NB4 (cell line): ENCODE data around the gene GMIP.
"Not testable (repeated sequence)": the region's sequence is repeated elsewhere in the genome, so short reads cannot be mapped to it uniquely, and the experiment has no call there.

ENCODE experiments used
- DNase-seq: peaks from one replicate; pipeline ENCODE4 v3.0.0; 2010; ENCODE audit warnings: low read depth
- H3K4me3 ChIP-seq: one replicate; pipeline ENCODE4 v1.5.1; 2011; ENCODE audit warnings: mild to moderate bottlenecking, low read depth, low read length, moderate library complexity
- CTCF ChIP-seq: IDR thresholded peaks from one replicate; pipeline ENCODE4 v1.5.1; 2012; ENCODE audit warnings: low read depth, low read length
- MYC ChIP-seq: IDR thresholded peaks from 2 replicates; pipeline ENCODE4 v1.6.1; 2011; ENCODE audit warnings: low read depth, low read length
- POLR2A ChIP-seq: IDR thresholded peaks from 2 replicates; pipeline ENCODE4 v1.6.1; 2011; ENCODE audit warnings: mild to moderate bottlenecking; ENCODE audit not compliant: insufficient read length; ENCODE audit errors: extremely low read depth
- TF ChIP-seq, protein P1 (sequence below): IDR thresholded peaks from 2 replicates; pipeline ENCODE4 v1.6.1; 2011; ENCODE audit warnings: low read depth, low read length

GMIP gene, protein sequence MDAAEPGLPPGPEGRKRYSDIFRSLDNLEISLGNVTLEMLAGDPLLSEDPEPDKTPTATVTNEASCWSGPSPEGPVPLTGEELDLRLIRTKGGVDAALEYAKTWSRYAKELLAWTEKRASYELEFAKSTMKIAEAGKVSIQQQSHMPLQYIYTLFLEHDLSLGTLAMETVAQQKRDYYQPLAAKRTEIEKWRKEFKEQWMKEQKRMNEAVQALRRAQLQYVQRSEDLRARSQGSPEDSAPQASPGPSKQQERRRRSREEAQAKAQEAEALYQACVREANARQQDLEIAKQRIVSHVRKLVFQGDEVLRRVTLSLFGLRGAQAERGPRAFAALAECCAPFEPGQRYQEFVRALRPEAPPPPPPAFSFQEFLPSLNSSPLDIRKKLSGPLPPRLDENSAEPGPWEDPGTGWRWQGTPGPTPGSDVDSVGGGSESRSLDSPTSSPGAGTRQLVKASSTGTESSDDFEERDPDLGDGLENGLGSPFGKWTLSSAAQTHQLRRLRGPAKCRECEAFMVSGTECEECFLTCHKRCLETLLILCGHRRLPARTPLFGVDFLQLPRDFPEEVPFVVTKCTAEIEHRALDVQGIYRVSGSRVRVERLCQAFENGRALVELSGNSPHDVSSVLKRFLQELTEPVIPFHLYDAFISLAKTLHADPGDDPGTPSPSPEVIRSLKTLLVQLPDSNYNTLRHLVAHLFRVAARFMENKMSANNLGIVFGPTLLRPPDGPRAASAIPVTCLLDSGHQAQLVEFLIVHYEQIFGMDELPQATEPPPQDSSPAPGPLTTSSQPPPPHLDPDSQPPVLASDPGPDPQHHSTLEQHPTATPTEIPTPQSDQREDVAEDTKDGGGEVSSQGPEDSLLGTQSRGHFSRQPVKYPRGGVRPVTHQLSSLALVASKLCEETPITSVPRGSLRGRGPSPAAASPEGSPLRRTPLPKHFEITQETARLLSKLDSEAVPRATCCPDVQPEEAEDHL

DNA sequence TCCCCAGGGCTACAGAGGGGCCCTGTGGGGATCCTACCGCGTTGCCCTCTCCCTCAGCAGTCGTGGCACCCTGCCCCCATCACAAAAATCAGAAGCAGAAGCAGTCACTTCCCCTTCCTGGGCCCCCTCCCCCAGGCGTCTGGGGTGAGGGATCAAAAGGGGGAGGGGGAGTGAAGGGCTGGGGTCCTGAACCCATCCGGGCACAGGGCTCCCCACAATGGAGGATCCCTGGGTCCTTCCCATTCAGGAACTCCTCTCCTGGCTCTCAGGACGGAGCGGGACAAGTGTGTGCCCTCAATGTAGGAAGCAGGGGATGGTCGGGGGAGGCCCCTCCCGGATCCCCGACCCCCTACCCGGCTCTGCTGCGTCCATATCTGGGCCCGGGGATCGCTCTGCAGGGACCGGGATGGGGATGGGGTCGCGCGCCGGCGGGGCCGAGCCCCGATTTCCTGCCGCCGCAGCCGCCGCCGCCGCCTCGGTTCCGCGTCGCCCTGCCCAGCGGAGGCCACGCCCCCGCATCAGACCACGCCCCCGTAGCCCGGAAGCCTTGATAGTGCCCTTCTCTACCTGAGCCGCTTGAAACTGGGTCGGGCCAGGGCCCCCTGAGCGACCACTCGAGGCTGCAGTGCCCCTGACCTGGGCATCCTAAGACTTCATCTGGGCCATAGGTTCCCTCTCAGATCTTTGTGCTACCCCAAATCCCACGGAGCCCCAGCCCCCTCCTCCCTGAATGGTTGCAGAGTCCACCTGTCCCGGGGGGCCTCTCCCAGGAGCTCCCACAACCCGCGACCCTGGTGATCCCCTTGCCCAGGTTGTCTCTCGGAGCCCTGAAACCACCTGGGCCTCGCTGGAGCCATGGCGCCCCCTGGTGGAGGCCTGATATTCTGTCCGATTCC, at the start of gene GMIP:
Gene GMIP, minus strand, starts transcription at position 500 of the 896 bp plus-strand sequence. Its CDS starts 128 bp downstream, at position 372.
- H3K4me3 ChIP-seq = peak within 1 kb of the TSS; percentile 85
- TF ChIP-seq CTCF (peak; percentile 73), POLR2A (peak; percentile 14), MYC (peak; percentile 56)
- TF ChIP-seq, protein P1, sequence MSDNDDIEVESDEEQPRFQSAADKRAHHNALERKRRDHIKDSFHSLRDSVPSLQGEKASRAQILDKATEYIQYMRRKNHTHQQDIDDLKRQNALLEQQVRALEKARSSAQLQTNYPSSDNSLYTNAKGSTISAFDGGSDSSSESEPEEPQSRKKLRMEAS = no peak; the same call in 1 of the 2 replicates
- DNase-seq = peak; percentile 88

GRCh38 chr19:19691683-19692082, 48.2 kb upstream of the GMIP start:
- TF ChIP-seq POLR2A = no peak
- TF ChIP-seq, protein P1 = no peak
- TF ChIP-seq CTCF = no peak
- no peak for DNase-seq
- H3K4me3 ChIP-seq = no peak overlapping the region

DNA sequence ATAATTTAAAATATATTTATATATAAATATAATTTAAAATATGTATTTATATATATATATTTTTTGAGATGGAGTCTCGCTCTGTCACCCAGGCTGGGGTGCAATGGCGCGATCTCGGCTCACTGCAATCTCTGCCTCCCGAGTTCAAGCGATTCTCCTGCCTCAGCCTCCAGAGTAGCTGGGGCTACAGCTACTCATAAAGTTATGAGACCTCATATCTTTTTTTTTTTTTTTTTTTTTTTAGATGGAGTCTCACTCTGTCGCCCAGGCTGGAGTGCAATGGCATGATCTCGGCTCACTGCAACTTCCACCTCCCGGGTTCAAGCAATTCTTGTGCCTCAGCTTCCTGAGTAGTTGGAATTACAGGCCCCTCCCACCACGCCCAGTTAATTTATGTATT, 45.6 kb upstream of the GMIP start:
- H3K4me3 ChIP-seq = not testable (repeated sequence)

DNA sequence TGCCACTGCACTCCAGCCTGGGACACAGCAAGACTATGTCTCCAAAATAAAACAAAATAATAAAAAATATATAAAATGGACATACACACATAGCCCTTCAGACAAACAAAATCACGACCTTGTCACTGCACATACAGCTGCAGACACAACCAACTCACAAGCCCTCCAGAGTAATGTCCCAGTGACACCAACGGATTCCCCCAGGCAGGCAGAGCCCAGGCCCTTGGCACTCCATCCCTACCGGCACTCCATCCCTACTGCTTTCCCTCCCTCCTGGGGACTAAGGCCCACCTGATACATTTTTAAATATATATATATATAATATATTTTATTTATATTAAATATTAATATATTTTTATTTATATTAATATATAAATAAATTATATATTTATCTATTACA, 43.6 kb upstream of the GMIP start:
- DNase-seq = peak; percentile 49
- no peak overlapping the region for H3K4me3 ChIP-seq
- TF ChIP-seq, protein P1 = no peak
- no peak for TF ChIP-seq CTCF

More for the DNA sequence above, 45.6 kb upstream of the GMIP start:
- not testable (repeated sequence) for DNase-seq

DNA sequence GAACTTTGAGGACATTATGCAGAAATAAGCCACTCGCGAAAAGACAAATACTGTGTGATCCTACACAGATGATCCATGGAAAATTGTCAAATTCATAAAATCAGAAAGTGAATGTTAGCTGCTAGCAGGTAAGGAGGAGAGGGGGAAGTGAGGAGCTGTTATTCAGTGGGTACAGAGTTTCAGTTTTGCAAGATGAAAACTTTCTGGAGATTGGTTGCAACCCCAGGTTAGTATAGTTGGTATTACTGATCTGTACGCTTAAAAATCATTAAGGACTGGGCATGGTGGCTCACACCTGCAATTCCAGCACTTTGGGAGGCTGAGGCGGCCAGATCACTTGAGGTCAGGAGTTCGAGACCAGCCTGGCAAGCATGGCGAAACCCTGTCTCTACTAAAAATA, 43.1 kb upstream of the GMIP start:
- TF ChIP-seq CTCF = no peak
- no peak for TF ChIP-seq MYC
- no peak for TF ChIP-seq POLR2A
- TF ChIP-seq, protein P1 = no peak
- H3K4me3 ChIP-seq = no peak overlapping the region
- DNase-seq = no peak

DNA sequence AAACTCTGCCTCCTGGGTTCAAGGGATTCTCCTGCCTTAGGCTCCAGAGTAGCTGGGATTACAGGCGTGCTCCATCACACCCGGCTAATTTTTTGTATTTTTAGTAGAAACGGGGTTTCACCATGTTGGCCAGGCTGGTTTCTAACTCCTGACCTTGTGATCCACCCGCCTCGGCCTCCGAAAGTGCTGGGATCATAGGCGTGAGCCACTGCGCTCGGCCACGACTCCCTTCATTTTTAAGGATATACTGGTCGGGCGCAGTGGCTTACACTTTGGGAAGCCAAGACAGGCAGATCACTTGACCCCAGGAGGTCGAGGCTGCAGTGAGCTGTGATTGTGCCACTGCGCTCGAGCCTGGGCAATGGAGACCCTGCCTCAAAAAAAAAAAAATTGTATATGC, 42.7 kb upstream of the GMIP start:
- not testable (repeated sequence) for DNase-seq, H3K4me3 ChIP-seq
